Measurements from ENCODE around the gene FNDC3B. TPM values are rescaled to one million over a fixed set of nuclear protein-coding genes. Genes with fewer than 3 reads are reported as not detected.

FNDC3B gene
- total RNA-seq, 1 donor from 2014 or later = 9.3 TPM

GRCh38 chr3:172226831-172227230 is 187.5 kb downstream of the FNDC3B start:
- no peaks in the 10 kb centered on the region for H3K4me1 Mint-ChIP-seq
- no peak for TF ChIP-seq CTCF (IDR thresholded peaks at IDR 0.05)
- H3K9me3 Mint-ChIP-seq = no peaks in the 10 kb centered on the region
- ChIA-PET CTCF (no interaction called here), POLR2A (no interaction called here)
- intact Hi-C loops (cut with micrococcal nuclease) = no loop called here
- DNase-seq (no peak), ATAC-seq (ENCODE audit: low read depth) (no peak)
- H3K27me3 Mint-ChIP-seq = no peaks in the 10 kb centered on the region
- H3K27ac Mint-ChIP-seq = no peak overlapping the region
- no peak overlapping the region for H3K4me3 Mint-ChIP-seq
- H3K36me3 Mint-ChIP-seq (ENCODE audit: low read depth) = no peaks in the 10 kb centered on the region

GRCh38 chr3:172227340-172228035 is 188.1 kb downstream of the FNDC3B start:
- ATAC-seq (ENCODE audit: low read depth) = no peak
- H3K27ac Mint-ChIP-seq = no peak overlapping the region

GRCh38 chr3:172228036-172228415 is 188.6 kb downstream of the FNDC3B start:
- intact Hi-C loops (cut with micrococcal nuclease) = no loop called here
- Mint-ChIP-seq H3K4me3 (no peak overlapping the region), H3K27ac (no peak overlapping the region), H3K4me1 (no peaks in the 10 kb centered on the region), H3K36me3 (ENCODE audit: low read depth) (no peaks in the 10 kb centered on the region), H3K9me3 (no peaks in the 10 kb centered on the region), H3K27me3 (no peaks in the 10 kb centered on the region)
- ATAC-seq (ENCODE audit: low read depth) = no peak
- no peak for TF ChIP-seq CTCF (IDR thresholded peaks at IDR 0.05)
- DNase-seq = no peak
- ChIA-PET POLR2A (no interaction called here), CTCF (no interaction called here)

More at GRCh38 chr3:172227340-172228035, 188.1 kb downstream of the FNDC3B start:
- POLR2A ChIA-PET = no interaction called here
- Mint-ChIP-seq H3K9me3 (no peaks in the 10 kb centered on the region), H3K36me3 (ENCODE audit: low read depth) (no peaks in the 10 kb centered on the region), H3K4me1 (no peaks in the 10 kb centered on the region), H3K27me3 (no peaks in the 10 kb centered on the region), H3K4me3 (no peak overlapping the region)
- intact Hi-C loops (cut with micrococcal nuclease) = no loop called here
- TF ChIP-seq CTCF (IDR thresholded peaks at IDR 0.05) = no peak
- CTCF ChIA-PET = no interaction called here
- DNase-seq = no peak

GRCh38 chr3:172229462-172229861 is 190.1 kb downstream of the FNDC3B start:
- ChIA-PET POLR2A (no interaction called here), CTCF (no interaction called here)
- no peak overlapping the region for H3K4me3 Mint-ChIP-seq
- no peaks in the 10 kb centered on the region for H3K4me1 Mint-ChIP-seq
- no peaks in the 10 kb centered on the region for H3K27me3 Mint-ChIP-seq
- ATAC-seq (ENCODE audit: low read depth) (no peak), DNase-seq (no peak)
- no peak for TF ChIP-seq CTCF (IDR thresholded peaks at IDR 0.05)
- intact Hi-C loops (cut with micrococcal nuclease) = no loop called here
- no peak overlapping the region for H3K27ac Mint-ChIP-seq
- H3K36me3 Mint-ChIP-seq (ENCODE audit: low read depth) = no peaks in the 10 kb centered on the region
- no peaks in the 10 kb centered on the region for H3K9me3 Mint-ChIP-seq

GRCh38 chr3:172231318-172231901 is 192.0 kb downstream of the FNDC3B start:
- TF ChIP-seq CTCF (IDR thresholded peaks at IDR 0.05) = no peak
- H3K4me1 Mint-ChIP-seq = no peaks in the 10 kb centered on the region
- ChIA-PET CTCF (no interaction called here), POLR2A (no interaction called here)
- H3K27me3 Mint-ChIP-seq = no peaks in the 10 kb centered on the region
- no peaks in the 10 kb centered on the region for H3K9me3 Mint-ChIP-seq
- intact Hi-C loops (cut with micrococcal nuclease) = no loop called here
- no peaks in the 10 kb centered on the region for H3K36me3 Mint-ChIP-seq (ENCODE audit: low read depth)
- DNase-seq = no peak
- no peak for ATAC-seq (ENCODE audit: low read depth)
- no peak overlapping the region for H3K27ac Mint-ChIP-seq
- no peak overlapping the region for H3K4me3 Mint-ChIP-seq
